Gastroesophageal sphincter (tissue), 4 donors: ENCODE results near the gene MCRIP1. TPM values are rescaled to one million over a fixed set of nuclear protein-coding genes. Genes with fewer than 3 reads are reported as not detected.

Source experiments
- ATAC-seq: fragments of 150-250 bp; one replicate; pipeline ENCODE4 v1.9.1; 2016; ENCODE audit warnings: mild to moderate bottlenecking, moderate library complexity
- H3K27ac ChIP-seq, 4 donors: fragments of 200-600 bp; sonication (generic) in 3 of 4; 1 replicate in 3 of 4; 2 replicates in 1 of 4; pipeline ENCODE4 v1.5.1; 2016 to 2019
- H3K27me3 ChIP-seq: fragments of 200-600 bp; sonication (generic); one replicate; pipeline ENCODE4 v1.5.1; 2019
- H3K36me3 ChIP-seq, 2 donors: fragments of 200-600 bp; sonication (generic); one replicate each; pipeline ENCODE4 v1.5.1; 2019; ENCODE audit warnings: control low read depth in 1 of 2
- H3K4me1 ChIP-seq, 3 donors: fragments of 200-600 bp; sonication (generic); 1 replicate in 2 of 3; 2 replicates in 1 of 3; pipeline ENCODE4 v1.5.1; 2016 to 2019; ENCODE audit warnings: control low read depth in 2 of 3
- H3K4me3 ChIP-seq, 2 donors: fragments of 200-600 bp; sonication (generic); one replicate each; pipeline ENCODE4 v1.5.1; 2019; ENCODE audit warnings: mild to moderate bottlenecking in 1 of 2, moderate library complexity in 1 of 2
- H3K9me3 ChIP-seq, 3 donors: fragments of 200-600 bp; sonication (generic); one replicate each; pipeline ENCODE4 v1.5.1; 2017 to 2019; ENCODE audit warnings: control low read depth in 2 of 3
- CTCF ChIP-seq, 4 experiments: fragments of 200-600 bp in 2 of 4; fragments of 450-650 bp in 2 of 4; sonication (generic) in 1 of 4; IDR thresholded peaks; one replicate each; pipeline ENCODE4 v1.5.1; 2017 to 2019; ENCODE audit warnings: antibody characterized with exemption in 4 of 4, mild to moderate bottlenecking in 2 of 4, moderate library complexity in 2 of 4
- EP300 ChIP-seq: sonication (generic); formaldehyde crosslinking; IDR thresholded peaks from one replicate; pipeline ENCODE4 v1.6.1; 2017; ENCODE audit warnings: antibody characterized with exemption, mild to moderate bottlenecking
- POLR2A ChIP-seq, 2 donors: fragments of 450-650 bp; IDR thresholded peaks; one replicate each; pipeline ENCODE4 v1.6.1; 2017; ENCODE audit warnings: antibody characterized with exemption in 2 of 2, mild to moderate bottlenecking in 2 of 2, moderate library complexity in 1 of 2
- POLR2AphosphoS5 ChIP-seq: sonication (generic); formaldehyde crosslinking; IDR thresholded peaks from one replicate; pipeline ENCODE4 v1.6.1; 2017; ENCODE audit warnings: antibody characterized with exemption
- WGBS, 2 donors: methylation state at CpG; one replicate each; pipeline ENCODE4 v1.1.5; 2018; ENCODE audit warnings: low coverage in 1 of 2; 5-methylcytosine and 5-hydroxymethylcytosine counted together
- total RNA-seq, 4 donors: library from RNA; depleted of rRNA; stranded (reverse); fragments of >200 nt; gene quantifications; one replicate each; pipeline ENCODE4 v1.1.0, GENCODE V29; 2016

Gene MCRIP1
- total RNA-seq, 4 donors from 2014 or later, result 70.4 to 131 (median 85.9) TPM

- no peak for ATAC-seq
- H3K27ac ChIP-seq, result no peak overlapping the region
- H3K27me3 ChIP-seq, result peaks cover 34% of the 10 kb centered on the region
- no peaks in the 10 kb centered on the region for H3K36me3 ChIP-seq
- H3K4me1 ChIP-seq, result no peaks in the 10 kb centered on the region
- no peak overlapping the region for H3K4me3 ChIP-seq
- WGBS, 2 donors, result 85 to 94% methylated on average over 2 to 4 of the region's 8 CpGs
- TF ChIP-seq CTCF (IDR thresholded peaks at IDR 0.05) (no peak), POLR2A (IDR thresholded peaks at IDR 0.05) (no peak), POLR2AphosphoS5 (no peak), EP300 (no peak)
- H3K9me3 ChIP-seq, result no peaks in the 10 kb centered on the region
These were observed 40.1 kb downstream of the MCRIP1 start for GRCh38 chr17:81792675-81793615.

Other genes starting within 250 kb of the MCRIP1 start
- gene NPLOC4, start 196.2 kb downstream of the MCRIP1 start, total RNA-seq, result 10 to 100 TPM; 49.5 to 83.8 (median 58.0) TPM
- under 1 TPM in 3 of 4 donors, not detected in 1; 0.27 to 0.89 (median 0.30) TPM for gene TSPAN10, start 196.1 kb downstream of the MCRIP1 start, total RNA-seq
- under 1 TPM in 1 of 4 donors, not detected in 3; 0.62 TPM for gene PDE6G, start 176.7 kb downstream of the MCRIP1 start, total RNA-seq
- 10 to 100 TPM; 19.4 to 31.8 (median 25.3) TPM for gene OXLD1, start 166.7 kb downstream of the MCRIP1 start, total RNA-seq
- 10 to 100 TPM in 2 of 4 donors, 1 to 10 TPM in 2; 8.2 to 16.1 (median 11.4) TPM for gene CCDC137, start 166.6 kb downstream of the MCRIP1 start, total RNA-seq
- gene ARL16, start 149.5 kb downstream of the MCRIP1 start, total RNA-seq, result 10 to 100 TPM; 26.2 to 52.8 (median 30.2) TPM
- gene HGS, start 149.3 kb downstream of the MCRIP1 start, total RNA-seq, result 10 to 100 TPM; 51.5 to 90.5 (median 66.6) TPM
- gene MRPL12, start 129.9 kb downstream of the MCRIP1 start, total RNA-seq, result 10 to 100 TPM; 27.5 to 42.9 (median 29.3) TPM
- gene SLC25A10, start 121.0 kb downstream of the MCRIP1 start, total RNA-seq, result 1 to 10 TPM; 3.0 to 8.8 (median 5.0) TPM
- under 1 TPM in 1 of 4 donors, not detected in 3; 0.47 TPM for gene GCGR, start 29.1 kb downstream of the MCRIP1 start, total RNA-seq
- not detected for gene PPP1R27, start 1.8 kb upstream of the MCRIP1 start, total RNA-seq
- gene P4HB, start 27.2 kb upstream of the MCRIP1 start, total RNA-seq, result 100 to 1,000 TPM; 257 to 365 (median 324) TPM
- 100 to 1,000 TPM; 120 to 219 (median 169) TPM for gene ARHGDIA, start 38.0 kb upstream of the MCRIP1 start, total RNA-seq
- gene ALYREF, start 58.3 kb upstream of the MCRIP1 start, total RNA-seq, result 10 to 100 TPM; 26.6 to 68.1 (median 55.5) TPM
- 100 to 1,000 TPM in 3 of 4 donors, 10 to 100 TPM in 1; 81.0 to 128 (median 119) TPM for gene ANAPC11, start 58.4 kb upstream of the MCRIP1 start, total RNA-seq
- gene NPB, start 68.9 kb upstream of the MCRIP1 start, total RNA-seq, result under 1 TPM in 2 of 4 donors, not detected in 2; 0.12 to 0.16 TPM
- 10 to 100 TPM; 18.4 to 45.8 (median 34.4) TPM for gene PCYT2, start 78.1 kb upstream of the MCRIP1 start, total RNA-seq
- 10 to 100 TPM; 14.3 to 24.1 (median 18.3) TPM for gene SIRT7, start 84.9 kb upstream of the MCRIP1 start, total RNA-seq
- 10 to 100 TPM; 18.8 to 39.3 (median 25.3) TPM for gene MAFG, start 94.4 kb upstream of the MCRIP1 start, total RNA-seq
- 1 to 10 TPM; 3.4 to 6.8 (median 5.1) TPM for gene PYCR1, start 104.0 kb upstream of the MCRIP1 start, total RNA-seq
- gene MYADML2, start 113.9 kb upstream of the MCRIP1 start, total RNA-seq, result not detected
- gene NOTUM, start 127.9 kb upstream of the MCRIP1 start, total RNA-seq, result under 1 TPM in 1 of 4 donors, not detected in 3; 0.22 TPM
- 10 to 100 TPM; 11.7 to 24.4 (median 18.6) TPM for gene ASPSCR1, start 144.3 kb upstream of the MCRIP1 start, total RNA-seq
- 100 to 1,000 TPM in 1 of 4 donors, 10 to 100 TPM in 3; 65.3 to 110 (median 78.8) TPM for gene CENPX, start 189.6 kb upstream of the MCRIP1 start, total RNA-seq
- gene LRRC45, start 190.0 kb upstream of the MCRIP1 start, total RNA-seq, result 10 to 100 TPM in 2 of 4 donors, 1 to 10 TPM in 2; 4.4 to 16.3 (median 12.4) TPM
- 1 to 10 TPM in 1 of 4 donors, under 1 TPM in 2, not detected in 1; 0.50 to 6.9 (median 0.54) TPM for gene RAC3, start 198.4 kb upstream of the MCRIP1 start, total RNA-seq
- gene DCXR, start 204.4 kb upstream of the MCRIP1 start, total RNA-seq, result 100 to 1,000 TPM in 2 of 4 donors, 10 to 100 TPM in 2; 70.7 to 140 (median 108) TPM
- gene RFNG, start 218.5 kb upstream of the MCRIP1 start, total RNA-seq, result 10 to 100 TPM; 28.8 to 48.2 (median 34.3) TPM
- gene GPS1, start 218.6 kb upstream of the MCRIP1 start, total RNA-seq, result 100 to 1,000 TPM in 1 of 4 donors, 10 to 100 TPM in 3; 69.3 to 103 (median 77.2) TPM
- 10 to 100 TPM; 35.8 to 62.8 (median 52.9) TPM for gene DUS1L, start 232.5 kb upstream of the MCRIP1 start, total RNA-seq